Activated CD4-positive, alpha-beta memory T cell treated with anti-CD3 and anti-CD28 coated beads for 36 hours (primary cell): ENCODE data around the gene PACS1. TPM values are rescaled to one million over a fixed set of nuclear protein-coding genes. Genes with fewer than 3 reads are reported as not detected.
A peak's percentile ranks its signal among the peaks of the same experiment; 100 is the strongest.
"Not testable (repeated sequence)": the region's sequence is repeated elsewhere in the genome, so short reads cannot be mapped to it uniquely, and the experiment has no call there.

Experiments
- CTCF ChIA-PET: fragments of 350-600 bp; sonication (Branson Sonifier 250); formaldehyde crosslinking; loops from one replicate; lab custom pipeline; 2021; ENCODE audit warnings: antibody characterized with exemption, inconsistent platforms; lab: Charles Lee
- POLR2A ChIA-PET: fragments of 350-600 bp; sonication (Branson Sonifier 250); formaldehyde crosslinking; loops from one replicate; lab custom pipeline; 2021; ENCODE audit warnings: antibody characterized with exemption; lab: Charles Lee
- DNase-seq: peaks from one replicate; pipeline ENCODE4 v3.0.0-alpha.2; 2020
- H3K27ac Mint-ChIP-seq: one replicate; pipeline ENCODE4 v1.8.0; 2021; ENCODE audit warnings: mixed read lengths
- H3K27me3 Mint-ChIP-seq: one replicate; pipeline ENCODE4 v1.8.0; 2021; ENCODE audit warnings: mixed read lengths
- H3K36me3 Mint-ChIP-seq: one replicate; pipeline ENCODE4 v1.8.0; 2021; ENCODE audit warnings: mixed read lengths
- H3K4me1 Mint-ChIP-seq: one replicate; pipeline ENCODE4 v1.8.0; 2021; ENCODE audit warnings: low read depth, mixed read lengths
- H3K4me3 Mint-ChIP-seq: one replicate; pipeline ENCODE4 v1.8.0; 2021; ENCODE audit warnings: mild to moderate bottlenecking, mixed read lengths
- H3K9me3 Mint-ChIP-seq: one replicate; pipeline ENCODE4 v1.8.0; 2021; ENCODE audit warnings: mixed read lengths
- intact Hi-C: fragments of 100-400 bp; cut with micrococcal nuclease; formaldehyde crosslinking; loops from one replicate; pipeline ENCODE4 v1.15.1; 2023
- total RNA-seq, 2 experiments: library from RNA; stranded (reverse); gene quantifications; one replicate each; pipeline ENCODE4 v1.2.3, GENCODE V29; 2021

Gene PACS1
- total RNA-seq, 2 experiments from 2014 or later, result 82.0 to 84.1 TPM

DNA sequence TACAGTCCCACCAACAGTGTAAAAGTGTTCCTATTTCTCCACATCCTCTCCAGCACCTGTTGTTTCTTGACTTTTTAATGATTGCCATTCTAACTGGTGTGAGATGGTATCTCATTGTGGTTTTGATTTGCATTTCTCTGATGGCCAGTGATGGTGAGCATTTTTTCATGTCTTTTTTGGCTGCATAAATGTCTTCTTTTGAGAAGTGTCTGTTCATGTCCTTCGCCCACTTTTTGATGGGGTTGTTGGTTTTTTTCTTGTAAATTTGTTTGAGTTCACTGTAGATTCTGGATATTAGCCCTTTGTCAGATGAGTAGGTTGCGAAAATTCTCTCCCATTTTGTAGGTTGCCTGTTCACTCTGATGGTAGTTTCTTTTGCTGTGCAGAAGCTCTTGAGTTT, 22.1 kb downstream of the PACS1 start:
- H3K27me3 Mint-ChIP-seq, H3K4me3 Mint-ChIP-seq, H3K9me3 Mint-ChIP-seq, DNase-seq, H3K27ac Mint-ChIP-seq, POLR2A ChIA-PET, intact Hi-C loops, H3K36me3 Mint-ChIP-seq, CTCF ChIA-PET: not testable (repeated sequence)
- peaks cover 32% of the 10 kb centered on the region for H3K4me1 Mint-ChIP-seq

GRCh38 chr11:66099746-66100145, 29.7 kb downstream of the PACS1 start:
- POLR2A ChIA-PET, H3K27ac Mint-ChIP-seq, DNase-seq, H3K27me3 Mint-ChIP-seq, H3K9me3 Mint-ChIP-seq, H3K36me3 Mint-ChIP-seq, H3K4me3 Mint-ChIP-seq: not testable (repeated sequence)
- CTCF ChIA-PET, result interaction anchor here (0.7 kb wide), 1 partner anchor 30 kb away, joined by 3 read pairs; no protein-coding TSS in a partner anchor
- intact Hi-C loops, result loop anchor here (1.0 to 5.0 kb wide), 4 partner anchors 18 to 35 kb away; no protein-coding TSS in a partner anchor
- H3K4me1 Mint-ChIP-seq, result peaks cover 57% of the 10 kb centered on the region

DNA sequence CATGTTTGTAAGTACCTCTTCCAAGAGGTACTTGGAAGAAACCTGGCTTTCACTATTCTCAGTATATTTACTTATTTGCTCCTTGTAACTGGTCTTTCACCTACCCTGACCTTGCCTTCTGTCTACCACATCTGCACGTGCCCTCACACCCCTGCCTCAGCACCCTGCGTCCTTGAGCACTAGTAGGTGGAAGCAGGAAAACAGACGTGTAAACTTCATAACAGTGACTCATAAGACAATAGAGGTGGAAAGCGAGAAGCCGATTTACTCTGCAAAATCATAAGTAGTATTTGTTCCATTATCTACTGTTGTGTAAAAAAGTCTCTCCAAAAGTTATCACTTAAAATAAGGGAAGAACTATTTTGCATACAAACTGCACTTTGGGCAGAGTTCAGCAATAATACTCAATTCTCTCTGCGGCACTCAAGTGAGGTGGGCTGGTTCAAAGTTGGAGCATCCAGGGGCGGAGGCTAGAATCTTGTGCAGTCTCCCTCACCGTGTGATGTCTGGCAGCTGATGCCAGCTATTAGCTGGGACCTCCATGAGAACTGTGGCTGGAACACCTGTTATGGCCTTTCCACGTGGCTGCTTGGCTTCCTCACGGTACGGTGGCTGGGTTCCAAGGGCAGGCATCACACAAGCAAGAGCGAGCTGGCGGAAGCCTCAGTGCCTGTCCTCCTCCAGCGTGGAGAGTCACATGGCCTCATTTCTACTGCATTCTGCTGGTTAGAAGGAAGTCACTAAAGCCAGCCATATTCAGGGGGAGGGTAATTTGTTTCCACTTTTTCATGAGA, 30.4 kb downstream of the PACS1 start:
- ChIA-PET CTCF (interaction anchor here (1.0 to 3.2 kb wide), 7 partner anchors 16 to 78 kb away, joined by 3 to 16 read pairs (median 4); partner anchors contain the start of gene PACS1), POLR2A (interaction anchor here (0.7 kb wide), 1 partner anchor 29 kb away, joined by 3 read pairs; no protein-coding TSS in a partner anchor)
- H3K27ac Mint-ChIP-seq, result peak overlapping the region; percentile 90
- no peaks in the 10 kb centered on the region for H3K27me3 Mint-ChIP-seq
- no peaks in the 10 kb centered on the region for H3K9me3 Mint-ChIP-seq
- peak; percentile 77 for DNase-seq
- intact Hi-C loops, result loop anchor here (1.0 to 5.0 kb wide), 4 partner anchors 19 to 34 kb away; no protein-coding TSS in a partner anchor
- peaks cover 64% of the 10 kb centered on the region for H3K4me1 Mint-ChIP-seq
- H3K36me3 Mint-ChIP-seq, result peaks cover 4% of the 10 kb centered on the region
- peak overlapping the region; percentile 66 for H3K4me3 Mint-ChIP-seq

- intact Hi-C loops, result loop anchor here (2.0 to 5.0 kb wide), 2 partner anchors 34 kb away; no protein-coding TSS in a partner anchor
- no peak for DNase-seq
- CTCF ChIA-PET, result interaction anchor here (0.9 to 3.2 kb wide), 8 partner anchors 16 to 79 kb away, joined by 3 to 16 read pairs (median 4); partner anchors contain the start of gene PACS1
Observed at GRCh38 chr11:66101066-66101464, 31.0 kb downstream of the PACS1 start.

GRCh38 chr11:66104057-66104638, 34.1 kb downstream of the PACS1 start:
- intact Hi-C loops, result loop anchor here (5.0 kb wide), 1 partner anchor 37 kb away; no protein-coding TSS in a partner anchor
- Mint-ChIP-seq H3K4me3 (no peak overlapping the region), H3K27ac (peak overlapping the region; percentile 70), H3K9me3 (no peaks in the 10 kb centered on the region), H3K36me3 (peaks cover 11% of the 10 kb centered on the region), H3K4me1 (peaks cover 76% of the 10 kb centered on the region), H3K27me3 (no peaks in the 10 kb centered on the region)
- ChIA-PET CTCF (no interaction called here), POLR2A (interaction anchor here (0.7 kb wide), 1 partner anchor 24 kb away, joined by 3 read pairs; no protein-coding TSS in a partner anchor)
- no peak for DNase-seq

More at GRCh38 chr11:66101066-66101464, 31.0 kb downstream of the PACS1 start:
- H3K4me1 Mint-ChIP-seq, result peaks cover 70% of the 10 kb centered on the region
- H3K4me3 Mint-ChIP-seq, result peak overlapping the region; percentile 66
- H3K27ac Mint-ChIP-seq, result peak overlapping the region; percentile 90
- H3K36me3 Mint-ChIP-seq, result peaks cover 4% of the 10 kb centered on the region
- no peaks in the 10 kb centered on the region for H3K27me3 Mint-ChIP-seq
- H3K9me3 Mint-ChIP-seq, result no peaks in the 10 kb centered on the region
- POLR2A ChIA-PET, result interaction anchor here (0.7 kb wide), 1 partner anchor 30 kb away, joined by 3 read pairs; no protein-coding TSS in a partner anchor

DNA sequence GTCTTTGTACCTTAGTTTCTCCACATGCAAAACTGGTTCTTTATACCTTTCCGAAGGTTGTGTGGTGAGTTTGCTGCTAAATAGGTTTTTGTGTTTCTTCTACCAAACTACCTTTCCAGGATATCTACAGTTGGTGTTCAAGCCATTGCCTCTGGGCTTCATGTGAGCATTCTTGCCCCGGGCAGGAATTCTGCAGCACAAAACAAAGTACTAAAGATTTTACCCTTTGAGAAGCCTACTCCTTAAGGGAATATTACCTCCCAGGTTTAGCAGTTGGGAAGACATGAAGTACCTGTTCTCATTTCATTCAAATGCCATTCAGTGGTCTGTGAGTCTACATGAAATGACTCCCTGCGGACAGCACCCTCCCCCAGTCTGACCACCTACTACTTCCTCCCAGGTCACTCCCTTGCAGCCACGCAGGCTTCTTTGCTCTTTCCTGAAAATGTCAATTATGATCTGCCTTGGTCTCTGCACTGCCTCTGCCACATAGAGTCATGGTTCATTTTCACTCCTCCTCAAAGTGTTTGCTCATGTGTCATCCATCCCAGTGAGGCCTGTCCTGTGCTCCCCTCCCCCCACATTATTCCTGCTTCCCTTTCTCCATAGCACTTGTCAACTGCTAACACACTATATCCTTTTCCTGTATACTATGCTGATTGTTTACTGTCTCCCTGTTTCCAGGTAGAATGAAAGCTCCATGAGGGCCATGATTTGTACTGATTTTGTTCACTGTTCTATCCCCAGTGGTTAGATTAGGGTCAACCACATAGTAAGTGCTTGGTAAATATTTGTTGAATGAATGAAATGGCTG, 36.9 kb downstream of the PACS1 start:
- peaks cover 13% of the 10 kb centered on the region for H3K36me3 Mint-ChIP-seq

DNA sequence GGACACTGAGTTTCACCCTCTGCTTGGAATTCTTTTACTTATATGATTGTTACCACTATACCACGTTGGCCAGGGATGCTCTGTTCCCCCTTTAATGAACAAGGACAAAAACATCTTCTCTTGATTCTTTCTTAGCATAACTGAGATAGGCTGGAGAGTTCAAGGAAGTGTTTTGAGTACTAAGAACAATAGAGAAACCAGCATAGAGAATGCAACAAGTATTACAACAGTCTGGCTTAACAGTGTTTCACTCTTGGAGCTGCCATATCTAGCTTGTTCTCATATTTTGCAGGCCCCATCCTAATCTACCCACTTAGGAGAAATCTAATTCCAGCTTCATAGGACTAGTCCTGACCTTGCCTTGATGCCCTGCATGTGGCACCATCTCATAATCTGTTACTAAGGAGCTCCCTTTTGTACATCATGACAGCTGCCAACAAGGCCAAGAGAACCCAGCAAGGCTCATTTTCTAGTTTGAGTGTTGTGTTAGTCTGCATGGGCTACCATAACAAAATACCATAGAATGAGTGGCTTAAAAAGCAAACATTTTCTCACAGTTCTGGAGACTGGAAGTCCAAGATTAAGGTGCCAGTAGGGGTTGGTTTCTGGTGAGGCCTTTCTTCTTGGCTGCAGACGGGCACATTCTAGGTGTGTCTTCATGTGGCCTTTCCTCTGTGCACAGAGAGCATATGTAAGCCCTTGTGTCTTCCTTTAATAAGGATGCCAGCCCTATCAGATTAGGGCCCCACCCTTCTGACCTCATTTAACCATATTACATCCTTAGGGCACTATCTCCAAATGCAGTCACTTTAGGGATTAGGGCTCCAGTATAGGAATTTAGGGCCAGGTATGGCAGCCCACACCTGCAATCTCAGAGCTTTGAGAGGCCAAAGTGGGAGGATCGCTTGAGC, 37.8 kb downstream of the PACS1 start:
- CTCF ChIA-PET, result interaction anchor here (0.6 to 1.6 kb wide), 6 partner anchors 8 to 63 kb away, joined by 3 to 9 read pairs (median 4); no protein-coding TSS in a partner anchor
- H3K4me3 Mint-ChIP-seq, result no peak overlapping the region
- intact Hi-C loops, result loop anchor here (1.0 to 2.0 kb wide), 2 partner anchors 18 to 27 kb away; no protein-coding TSS in a partner anchor

More for the DNA sequence above, 36.9 kb downstream of the PACS1 start:
- no peaks in the 10 kb centered on the region for H3K9me3 Mint-ChIP-seq
- intact Hi-C loops, result loop anchor here (1.0 kb wide), 1 partner anchor 19 kb away; no protein-coding TSS in a partner anchor
- H3K4me3 Mint-ChIP-seq, result peak overlapping the region; percentile 0
- DNase-seq, result peak; percentile 71
- ChIA-PET POLR2A (interaction anchor here (1.0 to 1.7 kb wide), 2 partner anchors 19 to 37 kb away, joined by 3 to 7 read pairs; partner anchors contain the start of gene PACS1), CTCF (interaction anchor here (1.4 to 1.6 kb wide), 3 partner anchors 9 to 38 kb away, joined by 6 to 9 read pairs (median 7); no protein-coding TSS in a partner anchor)
- H3K27ac Mint-ChIP-seq, result peak overlapping the region; percentile 77
- H3K4me1 Mint-ChIP-seq, result peaks cover 78% of the 10 kb centered on the region
- no peaks in the 10 kb centered on the region for H3K27me3 Mint-ChIP-seq

DNA sequence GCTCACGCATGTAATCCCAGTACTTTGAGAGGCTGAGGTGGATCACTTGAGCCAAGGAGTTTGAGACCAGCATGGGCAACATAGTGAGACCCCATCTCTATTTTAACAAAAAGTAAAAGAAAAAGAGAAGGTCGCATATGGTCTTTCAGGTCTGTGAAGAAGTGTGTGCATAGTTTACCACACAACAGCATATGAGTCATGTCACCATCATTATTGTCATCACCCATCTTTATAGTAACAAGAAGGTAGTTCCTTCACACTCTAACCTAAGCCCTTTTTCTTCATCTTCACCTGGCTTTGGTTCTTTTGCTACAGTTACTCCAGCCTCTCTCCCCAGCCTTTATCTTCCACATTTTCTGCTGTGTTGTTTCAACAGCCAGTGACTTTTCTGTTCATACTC, 39.2 kb downstream of the PACS1 start:
- Mint-ChIP-seq H3K27ac (peak overlapping the region; percentile 63), H3K4me3 (no peak overlapping the region), H3K36me3 (peaks cover 8% of the 10 kb centered on the region), H3K4me1 (peaks cover 88% of the 10 kb centered on the region), H3K9me3 (no peaks in the 10 kb centered on the region), H3K27me3 (no peaks in the 10 kb centered on the region)
- CTCF ChIA-PET, result no interaction called here
- intact Hi-C loops, result loop anchor here (2.0 kb wide), 1 partner anchor 28 kb away; no protein-coding TSS in a partner anchor
- no peak for DNase-seq
- POLR2A ChIA-PET, result interaction anchor here (1.2 kb wide), 1 partner anchor 9 kb away, joined by 3 read pairs; no protein-coding TSS in a partner anchor

More for the DNA sequence above, 37.8 kb downstream of the PACS1 start:
- POLR2A ChIA-PET, result interaction anchor here (1.0 to 1.7 kb wide), 3 partner anchors 11 to 38 kb away, joined by 3 to 7 read pairs (median 3); partner anchors contain the start of gene PACS1
- no peak for DNase-seq
- no peaks in the 10 kb centered on the region for H3K27me3 Mint-ChIP-seq
- H3K4me1 Mint-ChIP-seq, result peaks cover 86% of the 10 kb centered on the region
- H3K9me3 Mint-ChIP-seq, result no peaks in the 10 kb centered on the region
- H3K36me3 Mint-ChIP-seq, result peaks cover 13% of the 10 kb centered on the region
- peak overlapping the region; percentile 77 for H3K27ac Mint-ChIP-seq

- ChIA-PET POLR2A (no interaction called here), CTCF (no interaction called here)
- Mint-ChIP-seq H3K27me3 (no peaks in the 10 kb centered on the region), H3K9me3 (no peaks in the 10 kb centered on the region), H3K36me3 (peaks cover 8% of the 10 kb centered on the region), H3K4me1 (peaks cover 87% of the 10 kb centered on the region), H3K4me3 (no peak overlapping the region), H3K27ac (peak overlapping the region; percentile 31)
- intact Hi-C loops, result no loop called here
- DNase-seq, result no peak
Observed at GRCh38 chr11:66111158-66111557, 41.1 kb downstream of the PACS1 start.

- peaks cover 92% of the 10 kb centered on the region for H3K4me1 Mint-ChIP-seq
- ChIA-PET CTCF (no interaction called here), POLR2A (no interaction called here)
- H3K4me3 Mint-ChIP-seq, result no peak overlapping the region
- H3K9me3 Mint-ChIP-seq, result no peaks in the 10 kb centered on the region
- no peaks in the 10 kb centered on the region for H3K27me3 Mint-ChIP-seq
- H3K36me3 Mint-ChIP-seq, result peaks cover 7% of the 10 kb centered on the region
- H3K27ac Mint-ChIP-seq, result peak overlapping the region; percentile 89
- no peak for DNase-seq
- intact Hi-C loops, result loop anchor here (1.0 kb wide), 1 partner anchor 14 kb away; no protein-coding TSS in a partner anchor
Observed at GRCh38 chr11:66112041-66112491, 42.0 kb downstream of the PACS1 start.
